H4 (cell line): ENCODE measurements around the gene TMEM176A. TPM values are rescaled to one million over a fixed set of nuclear protein-coding genes. Genes with fewer than 3 reads are reported as not detected.
"Not testable (repeated sequence)": the region's sequence is repeated elsewhere in the genome, so short reads cannot be mapped to it uniquely, and the experiment has no call there.

Experiments used
- DNase-seq: peaks from one replicate; pipeline ENCODE4 v3.0.0-alpha.2; 2015; ENCODE audit warnings: low spot score
- total RNA-seq: library from RNA; depleted of rRNA; stranded (reverse); fragments of >200 nt; shearing (Covaris generic); gene quantifications from 2 replicates; pipeline ENCODE4 v1.2.3, GENCODE V29; 2014; rRNA removed

The TMEM176A gene
- total RNA-seq = not detected in 2 replicates

- no peak for DNase-seq
Measured at GRCh38 chr7:150800581-150801241, at the start of gene TMEM176A. Gene TMEM176A (plus strand): TSS chr7:150800769. CDS start chr7:150801551, 782 bp downstream.

GRCh38 chr7:150751702-150752101 lies 48.9 kb upstream of the TMEM176A start:
- no peak for DNase-seq

GRCh38 chr7:150753239-150753638 lies 47.3 kb upstream of the TMEM176A start:
- no peak for DNase-seq

GRCh38 chr7:150753826-150754603 lies 46.6 kb upstream of the TMEM176A start:
- DNase-seq = peak; percentile 36

GRCh38 chr7:150754951-150755350 lies 45.6 kb upstream of the TMEM176A start:
- DNase-seq = no peak

GRCh38 chr7:150755473-150756099 lies 45.0 kb upstream of the TMEM176A start:
- peak; percentile 30 for DNase-seq

- no peak for DNase-seq
Measured at GRCh38 chr7:150756166-150756565, 44.4 kb upstream of the TMEM176A start.

- no peak for DNase-seq
Measured at GRCh38 chr7:150756858-150757257, 43.7 kb upstream of the TMEM176A start.

- no peak for DNase-seq
Measured at GRCh38 chr7:150759479-150759878, 41.1 kb upstream of the TMEM176A start.

- no peak for DNase-seq
Measured at GRCh38 chr7:150766334-150766709, 34.2 kb upstream of the TMEM176A start.

GRCh38 chr7:150769768-150770167 lies 30.8 kb upstream of the TMEM176A start:
- no peak for DNase-seq

GRCh38 chr7:150774131-150774530 lies 26.4 kb upstream of the TMEM176A start:
- DNase-seq = not testable (repeated sequence)

GRCh38 chr7:150778014-150778737 lies 22.4 kb upstream of the TMEM176A start:
- no peak for DNase-seq

GRCh38 chr7:150778738-150779301 lies 21.7 kb upstream of the TMEM176A start:
- peak; percentile 74 for DNase-seq

- DNase-seq = no peak
Measured at GRCh38 chr7:150780292-150780691, 20.3 kb upstream of the TMEM176A start.

GRCh38 chr7:150781103-150781502 lies 19.5 kb upstream of the TMEM176A start:
- DNase-seq = peak; percentile 28

- no peak for DNase-seq
Measured at GRCh38 chr7:150781961-150782360, 18.6 kb upstream of the TMEM176A start.

- DNase-seq = no peak
Measured at GRCh38 chr7:150784120-150784736, 16.3 kb upstream of the TMEM176A start.

GRCh38 chr7:150784954-150785353 lies 15.6 kb upstream of the TMEM176A start:
- DNase-seq = no peak

GRCh38 chr7:150787321-150788281 lies 13.0 kb upstream of the TMEM176A start:
- DNase-seq = no peak
